HCT116 (cell line): ENCODE results near the gene DNAJC16. TPM values are rescaled to one million over a fixed set of nuclear protein-coding genes. Genes with fewer than 3 reads are reported as not detected.

Experiments used
- ATAC-seq: fragments of 200-7000 bp; cut with Tn5 transposase; 2 replicates; pipeline ENCODE4 v1.9.1; 2020; ENCODE audit warnings: mild to moderate bottlenecking, moderate library complexity
- BruUV-seq: library from RNA; stranded (reverse); fragments of 400-500 nt; replicated peaks from 2 replicates; lab custom pipeline; 2021; lab: Mats Ljungman, UMichigan
- CTCF ChIA-PET: fragments of 300-600 bp; sonication (Branson Sonifier 250); formaldehyde crosslinking; loops from one replicate; lab custom pipeline; 2021; ENCODE audit warnings: antibody characterized with exemption; lab: Charles Lee
- POLR2A ChIA-PET: fragments of 300-600, 350-600 bp; sonication (Branson Sonifier 250); formaldehyde crosslinking; loops from one replicate; lab custom pipeline; 2021; ENCODE audit warnings: antibody characterized with exemption; lab: Charles Lee
- RAD21 ChIA-PET, 2 experiments: fragments of 300-600 bp; sonication (Branson Sonifier 250); formaldehyde crosslinking; loops; one replicate each; lab custom pipeline; 2023; ENCODE audit warnings: low total read pairs in 2 of 2; ENCODE audit not compliant: uncharacterized antibody in 2 of 2, unreplicated experiment in 2 of 2, low non-redundant PET in 1 of 2; lab: Charles Lee
- DNase-seq: peaks from one replicate; pipeline ENCODE4 v3.0.0-alpha.2; 2010; ENCODE audit warnings: low read depth, low spot score
- H2AFZ ChIP-seq: fragments of 200-600 bp; shearing (Covaris generic), sonication (generic); 2 replicates; pipeline ENCODE4 v1.6.1; 2017; ENCODE audit warnings: low read depth, mixed run types, mixed read lengths, antibody characterized with exemption, low read length; ENCODE audit not compliant: poor library complexity, severe bottlenecking
- H3K27ac ChIP-seq: 2 replicates; pipeline ENCODE4 v1.5.1; 2012; ENCODE audit warnings: low read depth, low read length
- H3K27me3 ChIP-seq: fragments of 200-600 bp; sonication (generic); 2 replicates; pipeline ENCODE4 v1.6.1; 2016; ENCODE audit warnings: mixed run types, low read length, mixed read lengths; ENCODE audit not compliant: insufficient read depth
- H3K36me3 ChIP-seq, 2 experiments: fragments of 200-500 bp in 1 of 2; fragments of 200-600 bp in 1 of 2; sonication (Bioruptor generic) in 1 of 2; sonication (generic) in 1 of 2; 2 replicates each; pipeline versions ENCODE4 v1.5.1 to v1.6.1; 2014 to 2016; ENCODE audit warnings: low read length in 2 of 2, inconsistent platforms in 1 of 2, mixed read lengths in 1 of 2, mixed run types in 1 of 2; ENCODE audit not compliant: insufficient read depth in 2 of 2, control insufficient read depth in 1 of 2
- H3K4me1 ChIP-seq, 2 experiments: fragments of 200-600 bp in 1 of 2; sonication (generic) in 1 of 2; 2 replicates each; pipeline versions ENCODE4 v1.5.1 to v1.6.1; 2012 to 2017; ENCODE audit warnings: low read length in 2 of 2, inconsistent platforms in 1 of 2, mild to moderate bottlenecking in 1 of 2, mixed read lengths in 1 of 2, mixed run types in 1 of 2, moderate library complexity in 1 of 2; ENCODE audit not compliant: insufficient read depth in 2 of 2, control insufficient read depth in 1 of 2
- H3K4me2 ChIP-seq: fragments of 200-600 bp; sonication (generic); 2 replicates; pipeline ENCODE4 v1.6.1; 2017; ENCODE audit warnings: mixed run types, low read length, mixed read lengths
- H3K4me3 ChIP-seq, 2 experiments: fragments of 200-600 bp in 1 of 2; sonication (generic) in 1 of 2; replicated peaks in 1 of 2; 2 replicates each; pipeline ENCODE4 v1.5.1; 2011 to 2016; ENCODE audit warnings: low read length in 2 of 2, control low read depth in 1 of 2, low read depth in 1 of 2, mild to moderate bottlenecking in 1 of 2, mixed read lengths in 1 of 2, mixed run types in 1 of 2
- H3K79me2 ChIP-seq: fragments of 200-600 bp; sonication (generic); 2 replicates; pipeline ENCODE4 v1.6.1; 2017; ENCODE audit warnings: mild to moderate bottlenecking, mixed run types, low read length, moderate library complexity, mixed read lengths; ENCODE audit not compliant: insufficient read depth
- H3K9ac ChIP-seq: fragments of 200-600 bp; sonication (generic); 2 replicates; pipeline ENCODE4 v1.6.1; 2016; ENCODE audit warnings: low read length, mixed read lengths
- H3K9me2 ChIP-seq: fragments of 200-600 bp; sonication (generic), shearing (Covaris generic); 2 replicates; pipeline ENCODE4 v1.6.1; 2017; ENCODE audit warnings: mixed run types, mild to moderate bottlenecking, moderate library complexity; ENCODE audit not compliant: insufficient read depth
- H3K9me3 ChIP-seq, 2 experiments: fragments of 200-500 bp in 1 of 2; fragments of 200-600 bp in 1 of 2; sonication (Bioruptor generic) in 1 of 2; sonication (generic) in 1 of 2; 2 replicates each; pipeline ENCODE4 v1.6.1; 2014 to 2017; ENCODE audit warnings: low read length in 2 of 2, mixed read lengths in 2 of 2, inconsistent platforms in 1 of 2, low read depth in 1 of 2, mild to moderate bottlenecking in 1 of 2, mixed run types in 1 of 2, moderate library complexity in 1 of 2; ENCODE audit not compliant: control insufficient read depth in 1 of 2, insufficient read depth in 1 of 2
- H4K20me1 ChIP-seq: fragments of 200-600 bp; sonication (generic), shearing (Covaris generic); 2 replicates; pipeline ENCODE4 v1.6.1; 2017; ENCODE audit warnings: mixed run types, mild to moderate bottlenecking, moderate library complexity; ENCODE audit not compliant: insufficient read depth
- CBX3 ChIP-seq: IDR thresholded peaks from 2 replicates; pipeline ENCODE4 v1.6.1; 2012; ENCODE audit warnings: low read depth
- CEBPB ChIP-seq: IDR thresholded peaks from 2 replicates; pipeline ENCODE4 v1.6.1; 2012; ENCODE audit warnings: low read depth
- CTCF ChIP-seq, 3 experiments: fragments of 200-600 bp in 1 of 3; sonication (generic) in 1 of 3; IDR thresholded peaks in 2 of 3; conservative IDR thresholded peaks in 1 of 3; 2 replicates each; pipeline ENCODE4 v1.5.1; 2012 to 2017; ENCODE audit warnings: low read depth in 2 of 3, low read length in 2 of 3, antibody characterized with exemption in 1 of 3, borderline replicate concordance in 1 of 3, control low read depth in 1 of 3, mild to moderate bottlenecking in 1 of 3, mixed read lengths in 1 of 3, mixed run types in 1 of 3, moderate library complexity in 1 of 3; ENCODE audit not compliant: insufficient read depth in 1 of 3
- ELF1 ChIP-seq: IDR thresholded peaks from 2 replicates; pipeline ENCODE4 v1.6.1; 2012; ENCODE audit warnings: low read depth, borderline replicate concordance
- EZH2phosphoT487 ChIP-seq: fragments of 200-600 bp; IDR thresholded peaks from 2 replicates; pipeline ENCODE4 v1.6.1; 2018; ENCODE audit warnings: antibody characterized with exemption, borderline replicate concordance
- FOSL1 ChIP-seq: IDR thresholded peaks from 2 replicates; pipeline ENCODE4 v1.6.1; 2012; ENCODE audit warnings: low read depth
- SP1 ChIP-seq: IDR thresholded peaks from 2 replicates; pipeline ENCODE4 v1.6.1; 2012; ENCODE audit warnings: low read depth
- ZBTB33 ChIP-seq: IDR thresholded peaks from 2 replicates; pipeline ENCODE4 v1.6.1; 2011; ENCODE audit warnings: mild to moderate bottlenecking, low read length, moderate library complexity; ENCODE audit not compliant: insufficient replicate concordance; ENCODE audit errors: extremely low read depth
- intact Hi-C: fragments of 100-400 bp; cut with micrococcal nuclease; formaldehyde crosslinking; loops from 2 replicates; pipeline ENCODE4 v1.10.0; 2022
- total RNA-seq: library from RNA; stranded (reverse); gene quantifications from one replicate; pipeline ENCODE4 v1.2.1, GENCODE V29; 2021; ENCODE audit not compliant: unreplicated experiment

DNAJC16 gene
- total RNA-seq, 1 experiment from 2014 or later, result 20.6 TPM

- CTCF ChIA-PET, result no interaction called here
- no TSS peak for BruUV-seq
Measured at GRCh38 chr1:15621975-15622374, 95.3 kb downstream of the DNAJC16 start.

More at GRCh38 chr1:15621975-15622374, 95.3 kb downstream of the DNAJC16 start:
- ATAC-seq (no peak), DNase-seq (no peak)
- peaks cover 3 to 18% of the 10 kb centered on the region in 2 experiments; a peak in 2 of 4 replicates for H3K36me3 ChIP-seq
- no peak overlapping the region for H3K9ac ChIP-seq
- H3K27me3 ChIP-seq, result no peaks in the 10 kb centered on the region
- H3K9me3 ChIP-seq, result no peaks in the 10 kb centered on the region
- RAD21 ChIA-PET, result no interaction called here
- TF ChIP-seq ELF1, result no peak
- TF ChIP-seq SP1, result no peak
- no peak for TF ChIP-seq ZBTB33
- no peak for TF ChIP-seq EZH2phosphoT487
- TF ChIP-seq CBX3, result no peak
- no peak for TF ChIP-seq CTCF (IDR thresholded peaks at IDR 0.05 in 2 of 3, conservative IDR thresholded peaks at IDR 0.05 in 1 of 3; ENCODE audit: borderline replicate concordance in 1 of 3, insufficient read depth in 1 of 3, low read depth in 2 of 3, low read length in 2 of 3)
- no peak for TF ChIP-seq CEBPB
- TF ChIP-seq FOSL1, result no peak
- peaks cover 96% of the 10 kb centered on the region for H3K79me2 ChIP-seq
- H3K4me2 ChIP-seq, result no peak overlapping the region
- H3K9me2 ChIP-seq, result no peaks in the 10 kb centered on the region
- intact Hi-C loops, result no loop called here
- peaks cover 2 to 25% of the 10 kb centered on the region in 2 experiments; a peak in 2 of 4 replicates for H3K4me1 ChIP-seq
- POLR2A ChIA-PET, result no interaction called here
- H2AFZ ChIP-seq, result no peak overlapping the region
- H4K20me1 ChIP-seq, result peaks cover 8% of the 10 kb centered on the region; the same call in 1 of the 2 replicates
- H3K27ac ChIP-seq, result no peak overlapping the region
- no peak overlapping the region for H3K4me3 ChIP-seq
